Heart left ventricle (tissue), 16 donors: ENCODE data around the gene TERT. TPM values are rescaled to one million over a fixed set of nuclear protein-coding genes. Genes with fewer than 3 reads are reported as not detected.

Source experiments
- ATAC-seq, 4 donors: fragments of 200-7000 bp; cut with Tn5 transposase; one replicate each; pipeline ENCODE4 v1.9.1; 2020 to 2022; ENCODE audit warnings: moderate library complexity in 4 of 4, mild to moderate bottlenecking in 3 of 4, moderate number of reproducible peaks in 1 of 4
- DNase-seq, 5 donors: peaks; one replicate each; pipeline ENCODE4 v3.0.0-alpha.2; 2020
- H3K27ac ChIP-seq, 12 donors: fragments of 200-600 bp; sonication (generic) in 4 of 12; one replicate each; pipeline versions ENCODE4 v1.5.0 to v1.8.0; 2016 to 2022; ENCODE audit warnings: mild to moderate bottlenecking in 2 of 12
- H3K27me3 ChIP-seq, 9 donors: fragments of 200-600 bp; sonication (generic) in 2 of 9; one replicate each; pipeline versions ENCODE4 v1.5.1 to v1.8.0; 2016 to 2022; ENCODE audit warnings: mild to moderate bottlenecking in 3 of 9
- H3K36me3 ChIP-seq, 9 donors: fragments of 200-600 bp; sonication (generic) in 2 of 9; one replicate each; pipeline versions ENCODE4 v1.5.0 to v1.8.0; 2018 to 2022; ENCODE audit warnings: mild to moderate bottlenecking in 2 of 9
- H3K4me1 ChIP-seq, 12 donors: fragments of 200-600 bp; sonication (generic) in 4 of 12; one replicate each; pipeline versions ENCODE4 v1.5.0 to v1.8.0; 2016 to 2022; ENCODE audit warnings: mild to moderate bottlenecking in 3 of 12
- H3K4me3 ChIP-seq, 12 donors: fragments of 200-600 bp; sonication (generic) in 4 of 12; one replicate each; pipeline versions ENCODE4 v1.5.0 to v1.8.0; 2017 to 2022; ENCODE audit warnings: mild to moderate bottlenecking in 9 of 12, moderate library complexity in 4 of 12
- H3K9me3 ChIP-seq, 12 donors: fragments of 200-600 bp; sonication (generic) in 4 of 12; one replicate each; pipeline versions ENCODE4 v1.5.0 to v1.8.0; 2016 to 2022; ENCODE audit warnings: mild to moderate bottlenecking in 1 of 12
- POLR2A ChIP-seq, 2 donors: fragments of 450-650 bp; IDR thresholded peaks; one replicate each; pipeline ENCODE4 v1.6.1; 2017; ENCODE audit warnings: antibody characterized with exemption in 2 of 2, mild to moderate bottlenecking in 2 of 2, moderate library complexity in 2 of 2
- WGBS, 4 donors: extraction: QIAGEN DNeasy Blood & Tissue Kit in 2 of 4; methylation state at CpG; one replicate each; pipeline versions ENCODE4 v1.1.5 to v1.1.7; 2013 to 2018; 5-methylcytosine and 5-hydroxymethylcytosine counted together
- intact Hi-C, 10 donors: fragments of 100-400 bp; cut with DNase I; formaldehyde crosslinking; loops; one replicate each; pipeline versions ENCODE4 v1.11.1 to v1.14.2; 2022
- polyA plus RNA-seq, 2 donors: library from polyadenylated mRNA; stranded (reverse); fragments of 200-250 nt; gene quantifications; one replicate each; pipeline ENCODE4 v1.2.3, GENCODE V29; 2013
- total RNA-seq, 9 donors: library from RNA; depleted of rRNA in 2 of 9; stranded (reverse); fragments of >200 nt in 2 of 9; fragmentation: NEBNext Ultra II Directional in 3 of 9; extraction: Animal tissue kit (Norgen Biotek cat#: 25700) in 3 of 9; gene quantifications; one replicate each; pipeline versions ENCODE4 v1.1.0 to v1.2.4, GENCODE V29; 2016 to 2023
- TF ChIP-seq, protein P1 (sequence below), 12 donors: fragments of 200-600 bp; sonication (generic) in 4 of 12; IDR thresholded peaks; one replicate each; pipeline versions ENCODE4 v1.5.0 to v1.8.0; 2018 to 2022; ENCODE audit warnings: antibody characterized with exemption in 12 of 12, mild to moderate bottlenecking in 5 of 12
- donor health status: ischemic (EF 13 %, LVEDD 7.1; RV severe dilation, severe dysfunction).
- donor health status: healthy with polysubstance abuse.
- donor health status: DM: no; HTN: yes; CAD: no.
- donor health status: DM: no; HTN: no; CAD: no.
- donor health status: ischemic (EF 25% LVEDD 6.9; RV normal size, moderate dysfunction).
- donor health status: ischemic (EF 25% LVEDD 5.7; RV mildly dilated, moderate dysfunction).
- donor health status: healthy.
- donor health status: DM: yes; HTN: yes; CAD: no.
- donor health status: ischemic (EF 35%, LVEDD 5.7; RV mildly dilated, moderate dysfunction).
- donor health status: nonischemic (EF 11% LVEDD 7.7; RV severe dilation, severe dysfunction).
- donor health status: DM: yes; HTN: yes; CAD: no.
- donor health status: PGD.
- donor health status: ischemic (EF 29% LVEDD 5.4; RV normal size, mild dysfunction).
- donor health status: nonischemic (EF 23%, LVEDD 6.1; RV moderate dilation, normal function).

Gene TERT
- total and polyA plus RNA-seq, 11 donors, result not detected

DNA sequence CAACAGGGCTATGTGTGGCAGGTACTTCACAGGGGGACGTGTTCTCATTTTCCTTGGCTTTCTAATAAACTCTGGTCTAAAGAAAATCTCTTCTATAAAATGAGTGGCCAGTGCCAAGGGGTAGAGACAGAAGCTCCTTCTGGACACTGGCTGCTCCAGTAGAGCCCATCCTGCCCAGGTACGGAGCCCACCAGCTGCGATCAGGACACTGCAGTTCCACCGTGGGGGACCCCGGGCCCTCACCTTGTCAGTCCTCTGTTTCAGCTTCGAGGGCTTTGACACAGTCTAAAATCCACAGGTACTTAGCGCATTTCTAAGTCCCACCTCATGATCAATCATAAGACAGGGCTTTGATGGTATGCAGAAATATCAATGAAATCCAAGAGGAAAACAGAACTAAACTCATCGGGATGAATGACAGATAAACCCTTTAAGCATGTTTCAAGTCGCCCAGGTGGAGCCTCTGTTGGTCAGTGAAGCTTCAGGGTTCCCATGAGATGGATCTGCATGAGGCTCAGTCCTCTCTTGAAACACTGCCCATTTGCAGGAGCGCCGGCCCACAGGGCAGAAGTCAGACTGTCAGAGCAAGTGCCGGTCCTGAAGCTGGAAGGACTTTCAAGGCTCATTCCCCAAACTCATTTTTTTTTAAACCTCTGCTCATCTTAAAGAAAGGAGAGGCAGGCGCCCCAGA, 20.3 kb upstream of the TERT start:
- intact Hi-C loops, result no loop called here
- DNase-seq (no peak), ATAC-seq (no peak)
- Histone ChIP-seq H3K36me3 (peaks cover 0 to 32% (median 28%) of the 10 kb centered on the region in 9 donors), H3K4me3 (no peak overlapping the region), H3K27me3 (peaks cover 0 to 13% (median 0%) of the 10 kb centered on the region in 9 donors), H3K9me3 (peaks cover 0 to 3% (median 0%) of the 10 kb centered on the region in 12 donors), H3K4me1 (peaks cover 0 to 42% (median 0%) of the 10 kb centered on the region in 12 donors), H3K27ac (no peak overlapping the region)
- TF ChIP-seq, protein P1, sequence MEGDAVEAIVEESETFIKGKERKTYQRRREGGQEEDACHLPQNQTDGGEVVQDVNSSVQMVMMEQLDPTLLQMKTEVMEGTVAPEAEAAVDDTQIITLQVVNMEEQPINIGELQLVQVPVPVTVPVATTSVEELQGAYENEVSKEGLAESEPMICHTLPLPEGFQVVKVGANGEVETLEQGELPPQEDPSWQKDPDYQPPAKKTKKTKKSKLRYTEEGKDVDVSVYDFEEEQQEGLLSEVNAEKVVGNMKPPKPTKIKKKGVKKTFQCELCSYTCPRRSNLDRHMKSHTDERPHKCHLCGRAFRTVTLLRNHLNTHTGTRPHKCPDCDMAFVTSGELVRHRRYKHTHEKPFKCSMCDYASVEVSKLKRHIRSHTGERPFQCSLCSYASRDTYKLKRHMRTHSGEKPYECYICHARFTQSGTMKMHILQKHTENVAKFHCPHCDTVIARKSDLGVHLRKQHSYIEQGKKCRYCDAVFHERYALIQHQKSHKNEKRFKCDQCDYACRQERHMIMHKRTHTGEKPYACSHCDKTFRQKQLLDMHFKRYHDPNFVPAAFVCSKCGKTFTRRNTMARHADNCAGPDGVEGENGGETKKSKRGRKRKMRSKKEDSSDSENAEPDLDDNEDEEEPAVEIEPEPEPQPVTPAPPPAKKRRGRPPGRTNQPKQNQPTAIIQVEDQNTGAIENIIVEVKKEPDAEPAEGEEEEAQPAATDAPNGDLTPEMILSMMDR (IDR thresholded peaks at IDR 0.05), result no peak
- TF ChIP-seq POLR2A (IDR thresholded peaks at IDR 0.05), result no peak
- WGBS, 4 donors, result 80 to 88% (median 86%) methylated on average over 10 to 13 of the region's 13 CpGs

DNA sequence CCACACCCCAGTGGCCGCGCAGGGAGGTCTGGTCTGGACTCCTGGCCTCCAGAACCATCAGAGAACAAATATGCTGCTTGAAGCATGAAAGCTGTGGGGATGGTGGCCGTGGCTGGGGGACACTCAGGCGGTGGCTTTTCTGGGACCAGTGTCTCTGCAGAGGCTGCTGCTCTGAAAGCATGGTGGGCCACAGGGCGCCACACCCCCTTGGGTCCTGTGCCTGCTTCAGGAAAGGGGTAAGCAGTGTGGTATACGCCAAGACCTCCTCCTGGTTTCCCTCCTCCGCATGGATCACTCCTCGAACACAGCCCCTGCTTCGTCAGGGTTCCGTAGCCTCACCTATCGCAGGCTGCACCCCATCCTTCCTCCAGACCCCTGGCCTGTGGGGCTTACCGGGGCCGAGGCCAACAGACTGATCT, 19.7 kb upstream of the TERT start:
- Histone ChIP-seq H3K4me3 (no peak overlapping the region), H3K4me1 (peaks cover 0 to 42% (median 0%) of the 10 kb centered on the region in 12 donors), H3K36me3 (peaks cover 0 to 26% (median 22%) of the 10 kb centered on the region in 9 donors), H3K27ac (no peak overlapping the region), H3K27me3 (peaks cover 0 to 19% (median 0%) of the 10 kb centered on the region in 9 donors), H3K9me3 (peaks cover 0 to 3% (median 0%) of the 10 kb centered on the region in 12 donors)
- ATAC-seq (no peak), DNase-seq (no peak)
- intact Hi-C loops, result no loop called here
- TF ChIP-seq, protein P1 (IDR thresholded peaks at IDR 0.05), result no peak
- no peak for TF ChIP-seq POLR2A (IDR thresholded peaks at IDR 0.05)
- 92 to 98% (median 95%) methylated on average over 13 of the region's 13 CpGs for WGBS, 4 donors

DNA sequence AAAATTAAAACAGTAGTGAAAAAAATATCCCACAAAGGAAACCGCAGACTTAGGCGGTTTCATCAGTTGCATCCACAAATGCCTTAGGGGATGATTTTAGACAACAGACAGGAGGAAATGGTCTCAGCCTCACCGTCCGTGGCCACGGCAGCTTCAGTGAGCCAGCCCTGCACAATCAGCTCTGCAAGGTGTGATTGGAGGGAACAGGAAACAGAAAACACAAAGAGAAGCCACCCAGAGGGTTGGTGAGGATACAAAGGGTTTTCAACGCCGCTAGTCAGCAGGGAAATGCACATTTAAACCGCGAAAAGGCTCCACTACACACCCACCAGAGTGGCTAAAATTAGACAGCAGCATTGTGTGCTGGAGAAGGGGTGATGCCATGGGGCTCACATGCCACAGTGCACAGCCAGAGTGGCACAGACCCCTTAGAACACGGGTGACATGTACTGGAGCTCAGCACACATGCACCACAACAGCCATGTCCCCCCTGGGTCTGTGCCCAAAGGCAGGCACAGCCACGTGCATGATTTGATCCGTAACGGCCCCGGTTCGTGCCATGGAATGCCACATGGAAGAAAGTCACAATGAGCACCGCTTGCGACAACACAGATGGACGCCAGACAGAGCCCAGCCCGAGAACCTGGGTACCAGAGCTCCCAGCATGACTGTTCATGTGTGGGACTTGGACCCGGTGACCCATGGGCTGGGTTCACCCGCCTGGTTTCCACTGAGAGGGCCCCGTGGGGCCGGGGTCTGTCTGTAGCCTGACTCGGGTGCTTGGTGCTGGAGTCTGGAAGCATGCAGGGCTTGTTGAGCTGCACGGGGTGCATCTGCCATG, 18.3 kb upstream of the TERT start:
- no peak for ATAC-seq
- WGBS, 4 donors, result 54 to 73% (median 68%) methylated on average over 12 to 25 of the region's 25 CpGs
- Histone ChIP-seq H3K4me1 (peaks cover 0 to 42% (median 0%) of the 10 kb centered on the region in 12 donors), H3K36me3 (peaks cover 0 to 13% (median 10%) of the 10 kb centered on the region in 9 donors), H3K4me3 (no peak overlapping the region), H3K27ac (no peak overlapping the region), H3K27me3 (peaks cover 0 to 25% (median 0%) of the 10 kb centered on the region in 9 donors), H3K9me3 (peaks cover 0 to 3% (median 0%) of the 10 kb centered on the region in 12 donors)
- intact Hi-C loops, result no loop called here
- TF ChIP-seq, protein P1 (IDR thresholded peaks at IDR 0.05), result no peak
- TF ChIP-seq POLR2A (IDR thresholded peaks at IDR 0.05), result no peak
- no peak for DNase-seq

DNA sequence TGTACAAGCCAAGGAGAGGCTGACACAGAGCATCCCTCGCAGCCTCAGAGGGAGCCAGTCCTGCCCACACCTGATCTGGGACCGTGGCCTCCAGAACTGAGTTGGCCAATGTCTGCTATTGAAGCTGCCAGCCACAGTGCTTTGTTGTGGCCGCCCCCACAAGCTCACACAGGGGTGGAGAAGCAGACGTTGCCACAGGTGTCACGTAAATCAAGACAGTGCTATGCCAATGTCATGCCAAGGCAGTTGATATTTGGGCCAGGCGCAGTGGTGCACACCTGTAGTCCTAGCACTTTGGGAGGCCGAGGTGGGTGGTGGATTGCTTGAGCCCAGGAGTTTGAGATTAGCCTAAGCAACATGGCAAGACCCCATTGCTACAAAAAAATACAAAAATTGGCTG, 17.3 kb upstream of the TERT start:
- intact Hi-C loops, result no loop called here
- H3K9me3 ChIP-seq, result peaks cover 0 to 3% (median 0%) of the 10 kb centered on the region in 12 donors
- ATAC-seq (no peak), DNase-seq (no peak)
- peaks cover 0 to 4% (median 0%) of the 10 kb centered on the region in 9 donors for H3K36me3 ChIP-seq
- WGBS, 4 donors, result 82 to 88% (median 87%) methylated on average over 7 of the region's 7 CpGs
- H3K4me1 ChIP-seq, result peaks cover 0 to 42% (median 0%) of the 10 kb centered on the region in 12 donors
- H3K4me3 ChIP-seq, result no peak overlapping the region
- TF ChIP-seq, protein P1 (IDR thresholded peaks at IDR 0.05), result no peak
- no peak for TF ChIP-seq POLR2A (IDR thresholded peaks at IDR 0.05)
- no peak overlapping the region for H3K27ac ChIP-seq
- H3K27me3 ChIP-seq, result peaks cover 0 to 25% (median 0%) of the 10 kb centered on the region in 9 donors
